ENCODE results near the gene CDKN1A.
"Not testable (repeated sequence)": the region's sequence is repeated elsewhere in the genome, so short reads cannot be mapped to it uniquely, and the experiment has no call there.

The CDKN1A gene

DNA sequence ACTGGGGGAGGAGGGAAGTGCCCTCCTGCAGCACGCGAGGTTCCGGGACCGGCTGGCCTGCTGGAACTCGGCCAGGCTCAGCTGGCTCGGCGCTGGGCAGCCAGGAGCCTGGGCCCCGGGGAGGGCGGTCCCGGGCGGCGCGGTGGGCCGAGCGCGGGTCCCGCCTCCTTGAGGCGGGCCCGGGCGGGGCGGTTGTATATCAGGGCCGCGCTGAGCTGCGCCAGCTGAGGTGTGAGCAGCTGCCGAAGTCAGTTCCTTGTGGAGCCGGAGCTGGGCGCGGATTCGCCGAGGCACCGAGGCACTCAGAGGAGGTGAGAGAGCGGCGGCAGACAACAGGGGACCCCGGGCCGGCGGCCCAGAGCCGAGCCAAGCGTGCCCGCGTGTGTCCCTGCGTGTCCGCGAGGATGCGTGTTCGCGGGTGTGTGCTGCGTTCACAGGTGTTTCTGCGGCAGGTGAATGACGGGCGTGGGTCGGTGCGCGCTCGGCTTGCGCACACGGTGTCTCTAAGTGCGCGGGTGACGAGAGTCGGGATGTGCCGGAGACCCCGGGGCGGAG, at the start of gene CDKN1A:
CDKN1A (plus strand) TSS at position 227 of the 555 bp plus-strand sequence. CDS start 5,388 bp downstream, outside the sequence.
- peak; percentile 63 to 69 for DNase-seq

- no peak for DNase-seq
Measured at GRCh38 chr6:36629784-36630183, 48.7 kb upstream of the CDKN1A start.

DNA sequence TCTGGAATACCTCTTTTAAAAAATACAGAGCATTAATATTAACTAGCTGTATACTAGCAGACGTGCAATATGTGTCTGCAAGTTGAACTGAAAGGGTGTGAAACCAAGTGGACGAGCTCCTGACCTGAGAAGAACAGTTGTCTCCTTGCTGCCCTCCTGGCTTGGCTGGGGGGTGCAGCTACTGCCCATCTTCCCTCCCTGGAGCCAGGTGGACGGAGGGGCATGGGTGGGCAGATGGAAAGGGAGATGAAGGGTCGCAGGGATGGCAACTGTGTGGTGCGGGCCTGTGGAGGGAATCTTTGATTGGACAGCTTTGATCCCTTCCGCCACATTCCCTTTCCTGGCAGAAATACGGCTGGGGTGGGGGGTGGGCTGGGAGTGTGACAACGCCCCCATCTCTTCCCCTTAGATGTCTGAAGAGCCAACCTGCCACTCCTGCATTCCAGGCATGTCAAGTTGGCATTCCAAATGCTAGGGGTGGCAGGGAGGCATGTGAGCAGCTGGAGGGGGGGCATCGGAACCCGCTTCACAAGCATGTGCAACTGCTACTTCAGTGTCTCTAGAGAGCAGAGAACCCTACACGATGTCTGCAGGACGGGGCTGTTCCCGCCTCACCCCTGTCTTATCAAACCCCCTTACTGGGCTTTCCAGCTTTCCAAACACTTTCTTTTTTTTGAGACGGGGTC, 47.0 kb upstream of the CDKN1A start:
- DNase-seq: no peak

GRCh38 chr6:36633370-36633769, 45.1 kb upstream of the CDKN1A start:
- DNase-seq: no peak

GRCh38 chr6:36633915-36634314, 44.6 kb upstream of the CDKN1A start:
- no peak for DNase-seq

DNA sequence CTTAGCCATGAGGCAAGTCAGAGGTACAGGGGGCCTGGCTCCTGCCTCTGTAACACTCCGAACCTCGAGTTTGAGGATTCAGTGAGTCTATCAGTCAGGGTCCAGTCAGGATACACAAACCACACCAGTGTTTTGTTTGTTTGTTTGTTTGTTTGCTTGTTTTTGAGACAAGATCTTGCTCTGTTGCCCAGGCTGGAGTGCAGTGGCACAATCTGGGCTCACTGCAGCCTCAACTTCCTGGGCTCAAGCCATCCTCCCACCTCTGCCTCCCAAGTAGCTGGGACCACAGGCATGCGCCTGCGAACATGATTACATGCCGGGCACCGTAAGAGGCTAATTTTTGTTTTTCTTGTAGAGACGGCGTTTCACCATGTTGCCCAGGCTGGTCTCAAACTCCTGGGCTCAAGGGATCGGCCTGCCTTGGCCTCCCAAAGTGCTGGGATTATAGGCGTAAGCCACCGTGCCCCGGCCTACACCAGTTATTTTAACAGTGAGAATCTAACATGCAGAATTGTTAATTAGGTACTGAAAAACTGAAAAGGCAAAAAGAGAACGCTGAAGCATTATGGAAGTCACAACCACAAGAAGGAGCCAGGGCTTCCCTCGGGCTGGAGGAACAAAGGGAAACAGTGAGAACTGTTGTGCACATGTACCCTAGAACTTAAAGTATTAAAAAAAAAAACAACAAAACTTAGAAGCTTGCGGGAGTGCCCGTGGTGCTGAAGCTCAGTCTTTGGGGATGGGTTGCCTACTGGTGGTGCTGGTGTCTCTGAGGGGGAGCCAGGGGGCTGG, 44.0 kb upstream of the CDKN1A start:
- DNase-seq: no peak

- DNase-seq: no peak
Measured at GRCh38 chr6:36636283-36636682, 42.2 kb upstream of the CDKN1A start.

- DNase-seq: no peak
Measured at GRCh38 chr6:36636687-36637418, 41.7 kb upstream of the CDKN1A start.

- DNase-seq: no peak
Measured at GRCh38 chr6:36638579-36638978, 39.9 kb upstream of the CDKN1A start.

GRCh38 chr6:36639171-36639808, 39.2 kb upstream of the CDKN1A start:
- DNase-seq: no peak

- no peak for DNase-seq
Measured at GRCh38 chr6:36641543-36641942, 37.0 kb upstream of the CDKN1A start.

DNA sequence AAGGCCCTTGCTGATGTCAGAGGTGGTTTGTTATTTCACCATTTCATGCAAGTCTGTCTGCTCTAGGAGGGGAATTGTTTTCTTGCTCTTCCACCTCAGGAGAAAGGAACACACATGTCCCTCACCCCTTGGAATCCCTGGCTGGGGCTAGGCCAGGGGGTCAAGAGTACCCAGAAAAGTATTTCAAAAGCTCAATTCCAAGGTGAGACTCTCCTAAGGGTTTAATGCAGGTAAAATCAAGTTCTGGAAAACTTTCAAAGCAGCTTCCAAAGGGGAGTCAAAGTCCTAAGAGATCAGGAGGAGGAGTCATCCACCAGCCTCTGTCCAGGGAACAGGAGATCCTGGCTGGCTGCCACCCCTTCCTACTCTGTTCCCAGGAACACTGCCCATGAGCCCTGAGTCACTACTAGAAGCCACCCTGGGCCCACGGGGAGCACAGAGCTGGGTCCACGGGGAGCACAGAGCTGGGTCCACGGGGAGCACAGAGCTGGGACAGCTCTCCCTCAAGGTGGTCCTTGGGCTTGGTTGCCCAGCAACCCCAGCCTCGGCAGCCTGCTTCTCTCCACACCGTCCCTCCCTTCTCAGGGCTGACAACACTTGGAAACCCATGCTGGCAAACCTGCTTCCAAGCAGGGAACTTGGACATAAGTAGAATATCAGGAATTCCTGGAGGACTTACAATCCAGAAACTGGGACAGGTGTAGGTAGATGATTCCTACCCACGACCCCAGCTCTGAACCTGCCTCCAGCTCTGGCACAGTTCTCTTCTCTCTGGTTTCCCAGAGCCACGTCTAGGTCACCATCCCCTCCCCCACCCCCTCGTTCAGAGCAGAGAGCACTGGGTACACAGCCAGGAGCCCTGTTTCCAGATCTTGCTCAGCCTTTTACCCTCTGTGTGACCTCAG, 35.3 kb upstream of the CDKN1A start:
- DNase-seq: no peak

DNA sequence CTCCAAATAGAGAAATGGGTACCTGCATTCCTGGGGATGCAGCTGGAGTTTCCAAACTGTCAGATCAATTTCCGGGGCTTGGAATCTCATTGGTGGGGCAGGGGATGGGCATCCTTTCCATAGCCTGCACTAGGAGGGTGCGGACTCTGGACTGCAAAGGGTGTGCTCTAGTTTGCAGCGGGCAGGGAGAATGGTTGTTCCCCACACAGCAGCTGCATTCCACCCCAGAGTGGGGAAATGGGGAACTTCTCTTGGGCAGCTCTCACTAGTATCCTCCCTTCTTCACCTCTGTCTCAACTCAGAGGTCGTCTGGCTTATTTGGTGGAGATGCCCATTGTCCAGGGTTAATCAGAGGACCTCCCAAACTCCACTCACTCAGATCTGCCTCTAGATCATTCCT, 34.5 kb upstream of the CDKN1A start:
- DNase-seq: no peak

- no peak for DNase-seq
Measured at GRCh38 chr6:36649086-36649485, 29.4 kb upstream of the CDKN1A start.

GRCh38 chr6:36649701-36650484, 28.6 kb upstream of the CDKN1A start:
- DNase-seq: no peak

DNA sequence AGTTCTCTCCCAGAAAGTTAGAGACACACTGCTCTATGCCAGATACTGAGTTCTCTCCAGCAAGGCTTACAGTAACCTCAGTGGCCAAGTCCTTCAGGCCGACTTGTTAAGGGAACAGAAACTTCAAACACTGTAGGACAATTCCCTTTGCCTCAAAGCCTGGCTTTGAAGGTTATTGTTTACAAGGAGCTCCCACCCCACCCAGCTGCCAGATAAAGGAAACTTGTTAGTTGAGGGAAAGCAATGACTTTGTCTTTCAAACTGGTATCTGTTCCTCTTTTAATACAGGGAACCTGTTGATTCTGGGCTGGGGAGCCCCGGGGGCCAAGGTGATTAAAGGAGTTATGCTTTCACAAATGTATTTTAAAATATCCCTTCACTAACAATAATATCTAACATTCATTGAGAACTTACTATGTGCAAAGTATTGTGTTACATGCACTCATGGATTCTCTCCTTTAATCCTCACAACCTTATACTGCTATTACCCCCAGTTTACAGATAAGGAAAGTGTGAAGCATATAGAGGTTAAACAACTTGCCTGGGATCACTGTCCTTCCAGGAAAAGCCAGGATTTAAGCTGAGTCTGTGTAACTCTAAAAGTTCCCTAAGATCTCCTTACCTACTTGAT, 27.6 kb upstream of the CDKN1A start:
- DNase-seq: peak in 1 of 2 donors; percentile 24

GRCh38 chr6:36651659-36652379, 26.7 kb upstream of the CDKN1A start:
- no peak for DNase-seq

- DNase-seq: not testable (repeated sequence)
Measured at GRCh38 chr6:36654469-36654868, 24.0 kb upstream of the CDKN1A start.

DNA sequence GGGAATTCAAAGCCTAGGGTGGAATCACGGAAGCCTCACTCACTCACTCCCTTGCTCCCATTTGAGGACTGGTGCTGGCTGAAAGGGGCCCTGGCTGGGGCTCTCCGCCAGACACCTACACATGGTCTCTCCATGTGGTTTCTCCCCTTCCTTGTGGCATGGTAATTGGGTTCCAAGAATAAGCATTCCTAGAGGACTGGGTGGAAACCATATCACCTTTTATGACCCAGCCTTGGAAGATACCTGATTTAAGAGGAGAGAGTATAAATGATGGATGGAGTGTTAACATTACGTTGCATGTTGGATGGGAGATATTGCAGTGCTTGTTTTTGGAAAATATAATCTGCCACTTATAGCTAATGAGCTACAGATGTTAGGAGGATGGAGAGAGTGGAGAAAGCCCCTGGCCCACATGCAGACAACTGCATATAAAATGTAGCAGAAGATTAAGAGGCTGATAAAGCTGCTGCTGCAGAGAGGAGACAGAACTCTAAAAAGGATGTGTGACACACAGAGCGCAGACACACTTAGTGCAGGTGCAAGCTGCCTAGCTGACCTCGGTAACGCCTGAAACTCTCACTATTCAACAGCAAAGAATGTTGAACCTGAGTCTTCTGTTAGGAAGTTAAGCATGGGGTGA, 23.3 kb upstream of the CDKN1A start:
- DNase-seq: no peak

Data from bone marrow (tissue), 2 donors.